ENCODE results near the gene OR3A2. TPM values are rescaled to one million over a fixed set of nuclear protein-coding genes. Genes with fewer than 3 reads are reported as not detected.
"Not testable (repeated sequence)": the region's sequence is repeated elsewhere in the genome, so short reads cannot be mapped to it uniquely, and the experiment has no call there.

The OR3A2 gene
- total and polyA plus RNA-seq, 9 of the 15 experiments (the other 6 are each of a cell fraction or from before 2014, with no cell fraction given), result not detected

GRCh38 chr17:3411070-3411469 lies 25.0 kb upstream of the OR3A2 start, which contains the start of gene OR3A3 (continued):
- TF ChIP-seq ZNF124 (CRISPR knock-in tag; IDR thresholded peaks at IDR 0.05) (no peak), CCNT2 (IDR thresholded peaks at IDR 0.05; ENCODE audit: borderline replicate concordance, extremely low read depth, insufficient read length, low read depth, low read length) (no peak), ZFP91 (CRISPR knock-in tag; IDR thresholded peaks at IDR 0.05) (no peak), MCM2 (IDR thresholded peaks at IDR 0.05; ENCODE audit: low read depth) (no peak), ZNF778 (CRISPR knock-in tag; IDR thresholded peaks at IDR 0.05) (no peak), RB1 (IDR thresholded peaks at IDR 0.05; ENCODE audit: low read depth) (no peak), HDAC1 (IDR thresholded peaks at IDR 0.05) (no peak), MEF2D (tag; conservative IDR thresholded peaks at IDR 0.05; ENCODE audit: low read depth) (no peak), CC2D1A (IDR thresholded peaks at IDR 0.05) (no peak), ZBTB11 (CRISPR knock-in tag; IDR thresholded peaks at IDR 0.05) (no peak), MIER1 (IDR thresholded peaks at IDR 0.05; ENCODE audit: low read depth) (no peak), MEF2A (IDR thresholded peaks at IDR 0.05; ENCODE audit: control insufficient read depth, low read depth, low read length) (no peak)

- H4K20me1 ChIP-seq (replicated peaks; ENCODE audit: control insufficient read depth, insufficient read depth, low read length); H3K9ac ChIP-seq (ENCODE audit: insufficient read depth in 1 of 2, low read depth in 2 of 2, low read length in 2 of 2); H3K36me3 ChIP-seq (ENCODE audit: control insufficient read depth, insufficient read depth, low read length); H2AFZ ChIP-seq (ENCODE audit: low read depth, low read length); DNase-seq (ENCODE audit: extremely low read depth in 1 of 4, low spot score in 3 of 4); H3K4me1 ChIP-seq (replicated peaks in 1 of 2; ENCODE audit: control insufficient read depth in 2 of 2, insufficient read depth in 2 of 2, low read length in 2 of 2); FAIRE-seq; BruUV-seq (replicated peaks); H3K4me2 ChIP-seq (ENCODE audit: insufficient read depth, low read length); H3K79me2 ChIP-seq (ENCODE audit: control insufficient read depth, insufficient read depth, low read length); H3K9me1 ChIP-seq (ENCODE audit: control insufficient read depth, insufficient read depth, low read length); H3K4me3 ChIP-seq; H3K9me3 ChIP-seq (replicated peaks; ENCODE audit: control insufficient read depth, insufficient read depth, low read depth, low read length); ATAC-seq; H3K27ac ChIP-seq (ENCODE audit: extremely low read depth, low read depth, low read length); H3K27me3 ChIP-seq (ENCODE audit: control insufficient read depth in 2 of 2, insufficient read depth in 2 of 2, low read length in 2 of 2); intact Hi-C loops (cut with micrococcal nuclease); in situ Hi-C loops (cut with MboI); CTCF ChIA-PET (ENCODE audit: low intra/inter-chr PET ratio); POLR2A ChIA-PET: not testable (repeated sequence)
- WGBS (ENCODE audit: insufficient coverage, low coverage, missing lambda C conversion rate), result 0% methylated on average over 1 of the region's 1 CpG
These were observed 17.7 kb upstream of the OR3A2 start for GRCh38 chr17:3403856-3404255.
